ENCODE measurements around the gene TTC3.

The TTC3 gene

GRCh38 chr21:37193676-37194075, 120.6 kb downstream of the TTC3 start:
- no peak for DNase-seq (ENCODE audit: low spot score)

- no peak for DNase-seq (ENCODE audit: low spot score)
Measured at GRCh38 chr21:37195059-37195458, 122.0 kb downstream of the TTC3 start.

- no peak for DNase-seq (ENCODE audit: low spot score)
Measured at GRCh38 chr21:37195610-37196009, 122.6 kb downstream of the TTC3 start.

- no peak for DNase-seq (ENCODE audit: low spot score)
Measured at GRCh38 chr21:37196847-37197246, 123.8 kb downstream of the TTC3 start.

- no peak for DNase-seq (ENCODE audit: low spot score)
Measured at GRCh38 chr21:37197746-37198145, 124.7 kb downstream of the TTC3 start.

- no peak for DNase-seq (ENCODE audit: low spot score)
Measured at GRCh38 chr21:37199057-37199924, 126.2 kb downstream of the TTC3 start.

- DNase-seq (ENCODE audit: low spot score) = no peak
Measured at GRCh38 chr21:37200641-37201480, 127.8 kb downstream of the TTC3 start.

- DNase-seq (ENCODE audit: low spot score) = no peak
Measured at GRCh38 chr21:37202221-37203110, 129.4 kb downstream of the TTC3 start.

- DNase-seq (ENCODE audit: low spot score) = no peak
Measured at GRCh38 chr21:37204580-37204979, 131.5 kb downstream of the TTC3 start.

GRCh38 chr21:37206496-37206895, 133.4 kb downstream of the TTC3 start:
- no peak for DNase-seq (ENCODE audit: low spot score)

GRCh38 chr21:37207441-37208009, 134.5 kb downstream of the TTC3 start:
- peak; percentile 21 for DNase-seq (ENCODE audit: low spot score)

- peak; percentile 81 for DNase-seq (ENCODE audit: low spot score)
Measured at GRCh38 chr21:37208056-37208721, 135.1 kb downstream of the TTC3 start.

- DNase-seq (ENCODE audit: low spot score) = no peak
Measured at GRCh38 chr21:37208741-37209225, 135.7 kb downstream of the TTC3 start.

- no peak for DNase-seq (ENCODE audit: low spot score)
Measured at GRCh38 chr21:37210130-37210529, 137.1 kb downstream of the TTC3 start.

GRCh38 chr21:37210799-37211198, 137.7 kb downstream of the TTC3 start:
- DNase-seq (ENCODE audit: low spot score) = no peak

- no peak for DNase-seq (ENCODE audit: low spot score)
Measured at GRCh38 chr21:37214952-37215351, 141.9 kb downstream of the TTC3 start.

- DNase-seq (ENCODE audit: low spot score) = peak; percentile 32
Measured at GRCh38 chr21:37219761-37220432, 146.8 kb downstream of the TTC3 start.

GRCh38 chr21:37220433-37220980, 147.5 kb downstream of the TTC3 start:
- peak; percentile 36 for DNase-seq (ENCODE audit: low spot score)

- peak; percentile 93 for DNase-seq (ENCODE audit: low spot score)
Measured at GRCh38 chr21:37220981-37221664, 148.1 kb downstream of the TTC3 start.
